ENCODE measurements around the gene SGCA.

Gene SGCA

DNA sequence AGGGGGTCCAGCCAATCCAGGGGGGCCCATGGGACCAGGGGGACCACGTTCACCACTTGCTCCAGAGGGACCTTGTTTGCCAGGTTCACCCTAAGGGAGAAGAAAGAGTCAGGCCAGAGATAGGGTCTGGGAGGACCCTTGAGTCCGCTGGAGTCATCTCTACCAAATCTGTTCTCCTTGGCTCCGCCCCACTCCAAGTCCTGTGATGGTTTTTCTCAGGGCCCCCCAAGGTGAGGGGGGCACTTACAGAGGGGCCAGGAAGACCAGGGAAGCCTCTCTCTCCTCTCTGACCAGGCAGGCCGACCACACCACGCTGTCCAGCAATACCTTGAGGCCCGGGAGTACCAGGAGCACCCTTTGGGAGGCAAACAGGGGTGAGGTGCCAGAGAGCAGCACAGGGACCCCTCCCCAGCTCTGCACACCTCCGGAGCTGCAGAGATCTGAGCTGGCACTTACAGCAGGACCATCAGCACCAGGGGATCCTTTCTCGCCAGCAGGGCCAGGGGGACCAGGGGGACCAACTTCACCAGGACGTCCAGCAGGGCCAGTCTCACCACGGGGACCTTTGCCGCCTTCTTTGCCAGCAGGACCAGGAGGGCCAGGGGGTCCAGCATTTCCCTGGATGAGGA lies 23.2 kb downstream of the SGCA start:
- Histone ChIP-seq H3K4me1 (ENCODE audit: insufficient read depth, low read length) (peaks cover 7% of the 10 kb centered on the region), H2AFZ (ENCODE audit: low read depth, low read length) (no peak overlapping the region), H3K36me3 (ENCODE audit: insufficient read depth, low read length) (no peaks in the 10 kb centered on the region), H3K4me3 (ENCODE audit: low read length) (no peak overlapping the region), H3K27me3 (ENCODE audit: insufficient read depth, low read length) (peaks cover 12% of the 10 kb centered on the region), H3K9me3 (ENCODE audit: low read length) (no peaks in the 10 kb centered on the region)

GRCh38 chr17:50189550-50190292 lies 23.9 kb downstream of the SGCA start:
- H3K36me3 ChIP-seq (ENCODE audit: insufficient read depth, low read length): no peaks in the 10 kb centered on the region
- H2AFZ ChIP-seq (ENCODE audit: low read depth, low read length): no peak overlapping the region
- no peaks in the 10 kb centered on the region for H3K9me3 ChIP-seq (ENCODE audit: low read length)
- H3K4me3 ChIP-seq (ENCODE audit: low read length): no peak overlapping the region
- H3K27me3 ChIP-seq (ENCODE audit: insufficient read depth, low read length): peaks cover 14% of the 10 kb centered on the region
- peaks cover under 1% of the 10 kb centered on the region for H3K4me1 ChIP-seq (ENCODE audit: insufficient read depth, low read length)

DNA sequence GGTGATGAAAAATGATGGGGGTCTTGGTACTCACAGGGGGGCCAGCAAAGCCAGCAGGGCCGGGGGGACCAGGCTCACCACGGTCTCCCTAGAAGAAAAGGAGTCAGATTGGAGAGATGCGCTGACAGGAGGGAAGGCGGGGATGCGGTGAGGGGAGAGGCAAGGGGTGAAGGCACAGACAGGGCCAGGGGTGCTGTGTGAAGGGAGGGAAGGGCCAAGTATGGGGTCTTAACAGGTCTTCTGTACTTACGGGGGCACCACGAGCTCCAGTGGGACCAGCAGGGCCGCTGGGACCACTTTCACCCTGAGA lies 24.4 kb downstream of the SGCA start:
- no peaks in the 10 kb centered on the region for H3K36me3 ChIP-seq (ENCODE audit: insufficient read depth, low read length)
- H3K27me3 ChIP-seq (ENCODE audit: insufficient read depth, low read length): peaks cover 17% of the 10 kb centered on the region
- no peak overlapping the region for H3K4me3 ChIP-seq (ENCODE audit: low read length)
- no peaks in the 10 kb centered on the region for H3K4me1 ChIP-seq (ENCODE audit: insufficient read depth, low read length)
- no peak overlapping the region for H2AFZ ChIP-seq (ENCODE audit: low read depth, low read length)
- no peaks in the 10 kb centered on the region for H3K9me3 ChIP-seq (ENCODE audit: low read length)

GRCh38 chr17:50190603-50191358 lies 25.0 kb downstream of the SGCA start:
- Histone ChIP-seq H3K4me1 (ENCODE audit: insufficient read depth, low read length) (no peaks in the 10 kb centered on the region), H3K4me3 (ENCODE audit: low read length) (no peak overlapping the region), H3K27me3 (ENCODE audit: insufficient read depth, low read length) (peaks cover 21% of the 10 kb centered on the region), H2AFZ (ENCODE audit: low read depth, low read length) (no peak overlapping the region), H3K36me3 (ENCODE audit: insufficient read depth, low read length) (no peaks in the 10 kb centered on the region), H3K9me3 (ENCODE audit: low read length) (no peaks in the 10 kb centered on the region)

- H3K4me1 ChIP-seq (ENCODE audit: insufficient read depth, low read length): no peaks in the 10 kb centered on the region
- H3K27me3 ChIP-seq (ENCODE audit: insufficient read depth, low read length): peaks cover 26% of the 10 kb centered on the region
- H3K4me3 ChIP-seq (ENCODE audit: low read length): no peak overlapping the region
- H3K9me3 ChIP-seq (ENCODE audit: low read length): no peaks in the 10 kb centered on the region
- no peaks in the 10 kb centered on the region for H3K36me3 ChIP-seq (ENCODE audit: insufficient read depth, low read length)
- no peak overlapping the region for H2AFZ ChIP-seq (ENCODE audit: low read depth, low read length)
Observed at GRCh38 chr17:50191359-50192143, 25.7 kb downstream of the SGCA start.

DNA sequence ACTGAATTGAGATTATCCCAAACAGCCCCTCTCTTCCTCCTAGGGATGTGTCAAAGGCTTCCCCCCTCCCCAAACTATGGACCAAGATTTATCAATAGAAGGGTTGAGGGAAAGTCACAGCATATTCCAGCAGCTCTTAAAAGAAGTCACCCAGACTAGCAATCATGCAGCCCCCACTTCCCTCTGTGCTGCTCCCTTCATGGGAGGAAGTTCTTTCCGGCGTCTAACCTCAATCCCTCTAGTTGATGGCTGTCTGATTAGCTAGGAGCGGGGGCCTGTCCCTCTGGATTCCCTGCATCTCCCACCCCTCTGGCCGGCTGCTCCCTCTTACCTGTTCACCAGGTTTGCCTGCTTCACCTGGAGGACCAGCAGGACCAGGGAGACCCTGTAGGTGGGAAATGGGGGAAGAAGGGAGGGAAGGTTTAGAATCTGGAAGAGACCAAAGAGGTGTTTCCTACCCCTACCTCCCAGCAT lies 26.4 kb downstream of the SGCA start:
- H2AFZ ChIP-seq (ENCODE audit: low read depth, low read length): no peak overlapping the region
- no peaks in the 10 kb centered on the region for H3K4me1 ChIP-seq (ENCODE audit: insufficient read depth, low read length)
- no peaks in the 10 kb centered on the region for H3K36me3 ChIP-seq (ENCODE audit: insufficient read depth, low read length)
- peaks cover 30% of the 10 kb centered on the region for H3K27me3 ChIP-seq (ENCODE audit: insufficient read depth, low read length)
- H3K9me3 ChIP-seq (ENCODE audit: low read length): no peaks in the 10 kb centered on the region
- no peak overlapping the region for H3K4me3 ChIP-seq (ENCODE audit: low read length)

GRCh38 chr17:50192618-50193291 lies 26.9 kb downstream of the SGCA start:
- Histone ChIP-seq H3K36me3 (ENCODE audit: insufficient read depth, low read length) (no peaks in the 10 kb centered on the region), H3K27me3 (ENCODE audit: insufficient read depth, low read length) (peaks cover 35% of the 10 kb centered on the region), H3K4me1 (ENCODE audit: insufficient read depth, low read length) (no peaks in the 10 kb centered on the region), H2AFZ (ENCODE audit: low read depth, low read length) (no peak overlapping the region), H3K4me3 (ENCODE audit: low read length) (no peak overlapping the region), H3K9me3 (ENCODE audit: low read length) (no peaks in the 10 kb centered on the region)

DNA sequence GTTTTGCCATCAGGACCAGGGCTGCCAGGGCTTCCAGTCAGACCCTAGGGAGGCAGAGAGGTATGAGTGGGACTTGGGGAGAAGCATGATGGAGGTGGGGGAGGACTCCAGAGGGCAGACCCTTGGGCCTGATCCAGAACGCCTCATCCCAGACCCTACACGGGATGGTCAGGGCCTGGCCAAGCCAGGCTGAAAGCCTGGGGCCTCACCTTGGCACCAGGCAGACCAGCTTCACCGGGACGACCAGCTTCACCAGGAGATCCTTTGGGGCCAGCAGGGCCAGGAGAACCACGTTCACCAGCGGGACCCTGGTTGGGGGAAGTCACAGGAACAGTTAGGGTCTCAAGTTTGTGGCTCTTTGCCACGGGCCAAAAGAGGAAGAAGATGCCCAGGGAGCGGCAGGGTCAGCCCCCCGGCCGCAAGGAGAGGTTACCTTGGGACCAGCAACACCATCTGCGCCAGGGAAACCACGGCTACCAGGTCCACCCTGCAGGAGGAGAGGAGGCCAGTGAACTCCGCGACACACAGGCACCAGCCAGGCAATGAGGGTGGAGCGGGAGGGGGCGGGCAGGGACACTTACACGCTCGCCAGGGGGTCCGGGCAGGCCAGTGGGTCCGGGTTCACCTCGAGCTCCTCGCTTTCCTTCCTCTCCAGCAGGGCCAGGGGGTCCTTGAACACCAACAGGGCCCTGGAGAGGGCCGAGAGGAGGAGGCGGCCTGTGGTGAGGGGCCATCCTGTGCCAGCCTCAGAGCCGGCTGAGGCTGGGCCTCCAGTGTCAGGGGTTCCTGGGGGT lies 28.5 kb downstream of the SGCA start:
- H3K4me1 ChIP-seq (ENCODE audit: insufficient read depth, low read length): no peaks in the 10 kb centered on the region

DNA sequence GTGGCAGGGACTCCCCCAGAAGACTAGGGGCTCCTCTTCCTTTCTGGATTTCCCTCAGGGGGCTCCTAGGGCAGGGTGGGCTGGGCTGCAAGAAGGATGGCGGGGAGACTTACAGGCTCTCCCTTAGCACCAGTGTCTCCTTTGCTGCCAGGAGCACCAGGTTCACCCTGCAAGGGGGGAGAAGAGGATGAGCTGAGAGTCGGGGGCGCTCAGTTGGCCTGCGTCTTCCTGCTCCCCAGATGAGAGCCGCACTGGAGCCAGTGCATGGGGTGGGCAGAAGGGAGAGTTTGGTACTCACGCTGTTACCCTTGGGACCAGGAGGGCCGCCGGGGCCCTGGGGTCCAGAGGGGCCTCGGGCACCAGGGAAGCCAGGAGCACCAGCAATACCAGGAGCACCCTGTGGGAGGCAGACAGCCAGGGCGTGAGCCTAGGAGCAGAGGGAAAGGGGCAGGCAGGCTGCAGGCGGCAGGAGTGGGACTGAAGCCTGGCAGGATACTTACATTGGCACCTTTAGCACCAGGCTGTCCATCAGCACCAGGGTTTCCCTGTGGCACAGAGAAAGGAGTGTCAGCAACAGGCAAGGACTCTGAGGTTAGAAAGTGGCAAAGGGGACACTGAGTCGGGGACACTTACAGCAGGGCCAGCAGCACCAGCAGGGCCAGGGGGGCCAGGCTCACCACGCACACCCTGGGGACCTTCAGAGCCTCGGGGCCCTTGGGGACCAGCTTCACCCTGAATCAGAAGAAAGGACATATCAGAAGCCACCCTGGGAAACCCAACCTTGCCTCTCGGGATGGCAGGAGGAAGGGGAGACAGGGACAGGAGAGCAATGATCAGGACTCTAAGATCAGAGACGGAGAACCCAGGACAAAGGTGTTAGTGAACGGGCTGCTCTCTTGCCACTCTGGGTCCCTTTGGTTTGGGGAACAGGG lies 29.4 kb downstream of the SGCA start:
- H2AFZ ChIP-seq (ENCODE audit: low read depth, low read length): no peak overlapping the region
- H3K36me3 ChIP-seq (ENCODE audit: insufficient read depth, low read length): no peaks in the 10 kb centered on the region
- H3K4me1 ChIP-seq (ENCODE audit: insufficient read depth, low read length): peaks cover 3% of the 10 kb centered on the region
- H3K27me3 ChIP-seq (ENCODE audit: insufficient read depth, low read length): peaks cover 40% of the 10 kb centered on the region
- H3K9me3 ChIP-seq (ENCODE audit: low read length): no peaks in the 10 kb centered on the region
- no peak overlapping the region for H3K4me3 ChIP-seq (ENCODE audit: low read length)

More for the DNA sequence above, 28.5 kb downstream of the SGCA start:
- no peaks in the 10 kb centered on the region for H3K9me3 ChIP-seq (ENCODE audit: low read length)
- peaks cover 38% of the 10 kb centered on the region for H3K27me3 ChIP-seq (ENCODE audit: insufficient read depth, low read length)
- no peak overlapping the region for H3K4me3 ChIP-seq (ENCODE audit: low read length)
- H3K36me3 ChIP-seq (ENCODE audit: insufficient read depth, low read length): no peaks in the 10 kb centered on the region
- no peak overlapping the region for H2AFZ ChIP-seq (ENCODE audit: low read depth, low read length)

DNA sequence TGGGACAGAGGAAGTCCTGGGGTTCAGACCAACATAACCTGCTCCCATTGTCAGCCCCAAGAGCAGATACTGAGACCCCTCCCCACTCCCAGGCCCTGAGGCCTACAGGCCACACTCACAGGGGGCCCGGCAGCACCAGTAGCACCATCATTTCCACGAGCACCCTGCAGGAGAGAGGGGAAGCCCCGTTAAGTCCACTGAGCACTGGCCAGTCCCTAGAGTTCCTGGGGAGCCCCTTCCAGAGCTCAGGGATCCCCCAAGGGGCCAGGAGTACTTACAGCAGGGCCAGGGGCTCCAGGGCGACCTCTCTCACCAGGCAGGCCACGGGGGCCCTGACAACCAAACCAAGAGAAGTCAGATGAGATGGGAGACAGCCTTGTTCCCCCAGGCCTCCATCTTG lies 30.2 kb downstream of the SGCA start:
- peaks cover 3% of the 10 kb centered on the region for H3K4me1 ChIP-seq (ENCODE audit: insufficient read depth, low read length)
- no peak overlapping the region for H2AFZ ChIP-seq (ENCODE audit: low read depth, low read length)
- H3K9me3 ChIP-seq (ENCODE audit: low read length): no peaks in the 10 kb centered on the region
- no peaks in the 10 kb centered on the region for H3K36me3 ChIP-seq (ENCODE audit: insufficient read depth, low read length)
- no peak overlapping the region for H3K4me3 ChIP-seq (ENCODE audit: low read length)
- H3K27me3 ChIP-seq (ENCODE audit: insufficient read depth, low read length): peaks cover 42% of the 10 kb centered on the region

DNA sequence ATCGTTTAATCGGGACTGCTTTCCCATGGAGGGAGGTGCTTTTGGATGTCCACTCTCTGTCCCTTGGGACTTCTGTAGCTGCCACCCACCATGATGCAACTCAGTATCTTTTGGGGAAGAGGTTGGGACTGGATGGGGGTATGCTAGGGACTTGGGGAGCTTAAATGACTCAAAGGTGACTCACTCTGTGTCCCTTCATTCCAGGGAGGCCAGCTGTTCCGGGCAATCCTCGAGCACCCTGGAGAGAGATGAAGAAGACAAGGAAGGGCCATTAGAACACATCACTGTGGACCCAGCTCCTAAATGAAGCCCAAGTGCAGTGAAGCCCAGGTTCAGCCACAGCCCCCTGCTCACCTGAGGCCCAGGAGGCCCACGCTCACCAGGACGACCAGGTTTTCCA lies 31.0 kb downstream of the SGCA start:
- Histone ChIP-seq H3K4me1 (ENCODE audit: insufficient read depth, low read length) (peaks cover 3% of the 10 kb centered on the region), H3K9me3 (ENCODE audit: low read length) (no peaks in the 10 kb centered on the region), H3K36me3 (ENCODE audit: insufficient read depth, low read length) (no peaks in the 10 kb centered on the region), H2AFZ (ENCODE audit: low read depth, low read length) (no peak overlapping the region), H3K27me3 (ENCODE audit: insufficient read depth, low read length) (peaks cover 50% of the 10 kb centered on the region), H3K4me3 (ENCODE audit: low read length) (no peak overlapping the region)

Data from neuron (in vitro differentiated cells).